HPDE6-E6E7 (cell line): ENCODE measurements around the gene CCN6.
A peak's percentile ranks its signal among the peaks of the same experiment; 100 is the strongest.

ENCODE experiments used
- DNase-seq: peaks from one replicate; pipeline ENCODE4 v3.0.0; 2011; ENCODE audit warnings: missing footprints; ENCODE audit errors: extremely low spot score

The CCN6 gene

DNA sequence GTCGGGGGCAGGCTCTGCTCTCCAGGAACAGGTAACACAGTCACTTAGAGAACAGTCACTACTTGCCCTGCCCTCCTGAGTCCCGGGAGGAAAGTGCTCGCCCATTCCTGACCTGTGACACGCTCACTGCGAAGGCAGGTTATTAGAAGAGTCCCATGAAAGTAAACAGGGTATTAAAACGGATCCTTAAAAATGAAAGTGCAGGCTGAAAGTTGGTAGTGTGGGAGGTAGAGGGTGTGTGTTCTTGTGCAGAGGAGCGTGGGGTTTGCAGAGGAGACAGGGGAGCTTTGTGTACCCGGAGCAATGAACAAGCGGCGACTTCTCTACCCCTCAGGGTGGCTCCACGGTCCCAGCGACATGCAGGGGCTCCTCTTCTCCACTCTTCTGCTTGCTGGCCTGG is at the start of gene CCN6:
CCN6 (plus strand) TSS at position 104 of the 400 bp plus-strand sequence; CDS start at position 358, 254 bp downstream.
- DNase-seq: no peak

DNA sequence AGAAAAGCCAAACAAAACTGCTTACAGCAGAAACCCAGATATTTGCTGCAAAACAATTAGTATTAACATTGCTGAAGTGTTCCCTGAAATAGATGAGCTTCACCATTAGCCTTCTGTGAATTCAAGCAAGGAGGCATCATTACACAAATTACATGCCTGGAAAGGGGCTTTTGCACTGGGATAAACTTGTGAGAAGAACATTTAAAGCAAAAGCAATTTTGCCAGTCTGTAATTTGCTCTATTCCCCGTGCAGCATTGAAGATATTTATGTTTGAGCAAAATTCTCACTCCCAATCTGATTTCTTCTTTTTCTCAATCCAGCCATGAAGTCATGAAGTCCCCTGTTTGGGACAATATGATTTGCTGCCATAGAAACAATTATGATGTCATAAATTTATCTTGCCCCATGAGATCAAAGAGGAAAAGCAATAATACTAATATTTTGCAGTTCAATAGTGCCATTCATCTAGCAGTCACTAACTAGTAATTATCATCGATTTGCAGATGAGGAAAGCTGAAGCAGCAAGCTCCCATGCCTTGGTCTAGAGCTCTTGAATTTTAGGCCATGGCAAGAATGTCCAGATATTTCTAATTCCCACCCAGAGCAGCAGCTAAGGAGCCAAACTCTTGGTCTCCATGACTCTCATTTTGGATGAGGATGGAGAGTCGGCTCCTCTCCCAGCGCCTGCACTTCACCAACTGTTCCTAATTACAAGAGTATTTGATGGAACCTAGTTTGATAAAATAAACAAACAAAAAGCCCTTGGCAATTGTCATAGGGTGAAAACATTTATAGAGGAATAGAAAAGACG is 49.5 kb upstream of the CCN6 start:
- no peak for DNase-seq

DNA sequence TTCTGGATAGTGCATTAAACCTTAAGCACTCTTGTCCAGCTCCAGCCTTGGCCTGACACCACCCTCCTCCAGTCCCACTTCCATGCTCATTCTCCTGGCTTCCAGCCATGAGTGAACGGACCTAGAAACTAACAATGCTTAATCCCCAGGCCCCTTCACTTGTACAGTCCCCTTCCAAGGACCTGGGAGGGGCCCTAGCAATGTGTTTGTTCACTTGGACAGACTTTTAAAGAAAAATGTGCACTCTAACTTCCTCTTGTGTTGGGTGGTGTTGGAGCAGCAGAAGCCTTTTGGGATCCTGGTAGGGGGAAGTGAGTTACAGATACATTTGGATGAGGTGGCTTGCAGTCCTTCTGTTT is 48.9 kb upstream of the CCN6 start:
- DNase-seq: no peak

DNA sequence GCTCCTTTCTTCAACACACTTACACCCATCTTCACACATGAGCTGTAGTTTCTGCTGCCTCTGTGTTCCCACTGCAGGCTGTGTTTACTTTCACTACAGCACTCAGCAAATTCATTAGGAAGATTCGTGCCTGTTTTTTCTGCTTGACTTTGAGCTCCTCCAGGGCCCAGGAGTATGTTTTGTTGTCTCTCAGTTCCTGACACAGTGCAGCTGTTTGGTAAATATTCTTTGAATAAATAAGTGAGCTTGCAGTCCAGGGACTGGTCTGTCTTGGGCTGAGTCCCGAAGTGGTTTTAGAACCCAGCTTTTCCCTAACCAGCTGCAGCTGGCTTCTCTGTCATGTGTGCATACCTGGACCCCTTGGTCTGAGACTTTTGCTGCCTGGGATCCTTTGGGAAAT is 46.6 kb upstream of the CCN6 start:
- DNase-seq: no peak

DNA sequence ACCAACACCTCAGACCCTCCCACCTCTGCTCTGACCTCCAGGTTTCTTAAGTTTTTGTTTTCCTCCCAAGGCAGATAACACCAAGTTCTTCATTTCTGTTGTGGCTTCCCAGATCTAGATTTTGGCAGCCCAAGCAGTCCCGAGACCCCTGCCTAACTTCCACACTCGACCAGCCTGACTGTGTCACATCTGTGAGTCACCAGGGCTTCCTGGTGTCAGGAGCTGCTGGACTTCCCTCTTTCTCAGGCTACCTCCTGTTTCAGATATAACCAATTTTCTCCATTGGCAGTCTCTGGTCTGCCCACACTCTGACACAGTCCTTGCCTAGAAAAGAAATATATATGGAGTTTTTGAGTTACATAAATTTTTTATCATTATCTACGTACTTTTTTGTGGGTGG is 46.1 kb upstream of the CCN6 start:
- DNase-seq: no peak

DNA sequence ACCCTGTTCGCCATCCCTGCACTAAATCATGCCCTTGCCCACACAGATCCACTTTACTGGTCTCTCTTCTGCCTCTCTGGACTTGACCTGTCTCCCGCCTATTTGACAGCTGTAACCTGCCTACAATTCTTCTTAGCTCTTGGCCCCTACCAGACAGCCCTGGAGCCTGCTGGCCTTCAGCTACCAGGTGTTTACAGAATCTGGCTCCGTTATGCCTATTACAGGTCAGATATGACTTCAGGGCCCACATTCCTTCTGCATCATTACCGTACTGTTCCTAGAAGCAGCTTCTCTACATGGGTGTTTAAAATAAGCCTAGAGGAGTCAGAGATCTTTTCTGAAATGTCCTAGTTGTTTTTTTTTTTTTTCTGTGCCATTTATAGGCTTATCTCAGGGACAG is 45.4 kb upstream of the CCN6 start:
- DNase-seq: no peak

DNA sequence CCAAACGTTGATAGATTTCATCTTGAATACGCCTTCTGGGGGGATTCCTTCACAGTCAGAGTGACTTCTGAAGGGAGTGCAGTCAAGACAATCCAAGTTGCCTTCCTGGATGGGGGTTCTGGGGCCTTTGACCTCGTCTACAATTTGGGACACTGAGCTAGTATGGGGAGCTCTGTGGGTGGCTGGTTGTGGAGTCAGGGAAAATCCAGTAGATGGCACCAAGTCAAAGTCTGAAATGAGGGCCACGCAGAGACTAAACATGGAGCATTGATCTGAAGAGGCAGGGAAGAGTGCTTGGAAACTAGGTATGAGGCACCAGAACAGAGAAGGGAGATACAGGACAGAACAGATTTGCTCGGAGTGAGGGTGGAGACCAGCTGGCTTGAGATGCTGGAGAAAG is 43.6 kb upstream of the CCN6 start:
- no peak for DNase-seq

DNA sequence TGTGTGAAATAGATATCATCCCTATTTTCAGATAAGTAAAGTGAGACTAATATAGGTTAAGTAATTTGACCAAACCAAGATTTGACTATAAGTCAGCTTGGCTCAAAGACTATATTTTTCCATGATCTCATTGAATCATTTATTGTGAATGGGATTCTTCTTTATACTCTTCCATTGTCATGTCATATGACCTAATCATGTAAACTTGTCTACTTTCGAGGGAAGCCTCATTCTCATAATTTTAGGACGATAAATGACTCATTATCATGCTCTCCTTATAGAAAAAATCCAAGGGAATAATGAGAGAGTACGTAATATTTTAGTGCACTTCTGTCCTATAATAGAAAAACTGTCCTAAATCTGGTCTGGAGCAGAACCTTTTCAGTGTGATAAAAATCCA is 40.9 kb upstream of the CCN6 start:
- no peak for DNase-seq

DNA sequence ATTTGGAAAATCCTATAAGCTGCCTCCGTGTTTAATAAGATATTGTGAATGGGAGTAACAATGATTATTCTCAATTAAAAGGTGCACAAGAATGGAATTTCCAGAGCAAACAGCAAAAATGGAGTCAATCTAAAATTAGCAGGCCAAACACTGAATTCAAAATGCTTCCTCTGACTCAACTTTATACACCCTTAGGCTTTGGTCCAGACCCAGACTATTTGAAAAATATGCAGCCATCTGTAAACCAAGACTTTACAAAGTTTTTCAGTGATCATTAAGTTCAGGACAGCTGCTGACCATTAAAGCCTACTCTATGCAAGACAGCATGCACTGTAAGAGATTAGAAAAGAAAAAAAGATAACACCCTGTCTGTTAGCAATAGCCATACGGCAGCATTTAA is 39.4 kb upstream of the CCN6 start:
- DNase-seq: no peak

DNA sequence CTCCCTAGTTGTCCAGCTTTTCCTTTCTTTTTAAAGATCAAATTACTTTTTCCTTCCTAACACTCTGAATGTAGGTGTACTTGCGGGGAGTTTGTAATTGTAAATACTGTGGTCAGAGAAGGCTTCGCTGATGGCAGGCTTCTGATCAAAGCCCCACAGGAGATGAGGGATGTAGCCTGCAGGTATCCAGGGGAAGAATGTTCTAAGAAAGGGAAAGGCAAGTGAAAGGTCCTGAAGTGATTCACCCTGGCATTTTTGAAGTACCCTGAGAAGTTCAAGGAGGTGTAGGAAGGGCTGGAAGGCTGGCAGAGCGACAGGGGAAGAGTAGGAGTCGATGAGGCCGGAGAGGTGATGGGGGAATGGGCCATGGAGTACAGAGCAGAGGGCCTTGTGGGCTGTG is 38.2 kb upstream of the CCN6 start:
- no peak for DNase-seq

DNA sequence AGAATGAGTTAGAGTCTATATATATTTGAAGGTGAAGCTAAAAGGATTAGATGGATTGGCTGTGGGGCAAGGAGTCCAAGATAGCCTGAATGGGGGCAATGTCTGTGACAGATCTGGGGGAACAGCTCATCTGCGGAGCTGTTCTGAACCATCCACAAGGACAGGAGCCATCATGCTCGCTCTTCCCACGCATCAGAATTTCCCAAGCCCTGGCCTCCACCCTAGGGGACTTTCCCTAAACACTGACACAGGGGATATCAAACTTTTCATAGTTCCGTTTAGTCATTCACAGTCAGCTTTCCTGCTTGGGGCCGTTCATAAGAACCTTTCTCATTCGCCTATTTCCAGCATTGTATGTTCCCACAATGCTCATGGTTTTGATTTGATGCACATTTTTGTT is 37.6 kb upstream of the CCN6 start:
- peak; percentile 37 for DNase-seq

DNA sequence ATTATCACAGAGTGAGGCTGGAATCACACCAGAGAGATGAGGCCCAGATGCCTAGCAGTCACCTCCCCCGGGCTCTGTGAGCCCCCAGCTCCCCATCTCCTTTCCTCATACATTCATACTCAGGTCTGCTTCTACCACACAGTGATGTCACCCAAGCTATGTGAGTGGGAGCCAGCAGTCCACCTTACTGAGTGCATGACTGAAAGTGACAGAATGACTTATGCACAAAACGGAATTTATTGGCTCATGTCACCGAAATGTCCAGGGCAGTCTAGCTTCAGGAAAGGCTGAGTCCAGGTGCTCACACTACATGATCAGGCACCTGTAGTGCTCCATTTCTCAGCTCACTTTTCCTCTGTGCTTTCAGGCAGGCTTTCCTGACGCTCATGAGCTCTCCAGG is 36.7 kb upstream of the CCN6 start:
- DNase-seq: no peak

DNA sequence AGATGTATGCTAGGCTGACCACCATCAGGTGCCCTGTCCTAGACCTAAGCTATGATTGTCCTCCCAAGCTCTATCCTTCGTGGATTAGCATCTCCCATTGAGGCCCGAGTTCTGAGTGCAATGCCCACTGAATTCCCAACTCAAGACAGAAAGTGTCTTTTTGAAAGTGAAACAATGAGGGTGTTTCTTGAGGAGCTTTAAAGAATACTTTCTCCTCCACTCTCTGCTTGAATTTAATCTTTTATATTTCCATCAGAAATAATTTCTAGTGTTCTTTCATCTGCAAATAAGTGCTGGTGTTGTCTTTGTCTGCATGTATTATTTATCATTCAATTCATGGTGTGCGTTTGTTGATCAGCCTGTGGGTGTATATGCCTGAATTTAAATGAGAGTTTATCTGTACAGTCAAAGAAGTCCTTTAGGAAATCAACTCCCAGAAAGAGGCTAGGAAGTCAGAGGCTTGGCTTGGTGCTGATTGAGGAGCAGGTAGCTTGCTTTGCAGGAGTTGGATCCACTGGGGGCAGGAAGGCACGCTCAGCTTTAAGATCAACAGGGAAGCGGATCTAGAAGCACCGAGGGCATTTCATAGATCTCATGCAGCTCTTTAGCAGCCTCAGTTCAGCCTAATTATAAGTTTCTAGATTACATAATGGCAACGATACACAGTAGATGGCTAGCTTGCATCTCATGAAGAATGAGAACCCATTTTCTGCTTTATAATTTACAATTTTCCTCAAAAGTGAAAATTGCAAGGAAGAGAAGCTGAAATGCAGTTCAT is 36.0 kb upstream of the CCN6 start:
- no peak for DNase-seq

DNA sequence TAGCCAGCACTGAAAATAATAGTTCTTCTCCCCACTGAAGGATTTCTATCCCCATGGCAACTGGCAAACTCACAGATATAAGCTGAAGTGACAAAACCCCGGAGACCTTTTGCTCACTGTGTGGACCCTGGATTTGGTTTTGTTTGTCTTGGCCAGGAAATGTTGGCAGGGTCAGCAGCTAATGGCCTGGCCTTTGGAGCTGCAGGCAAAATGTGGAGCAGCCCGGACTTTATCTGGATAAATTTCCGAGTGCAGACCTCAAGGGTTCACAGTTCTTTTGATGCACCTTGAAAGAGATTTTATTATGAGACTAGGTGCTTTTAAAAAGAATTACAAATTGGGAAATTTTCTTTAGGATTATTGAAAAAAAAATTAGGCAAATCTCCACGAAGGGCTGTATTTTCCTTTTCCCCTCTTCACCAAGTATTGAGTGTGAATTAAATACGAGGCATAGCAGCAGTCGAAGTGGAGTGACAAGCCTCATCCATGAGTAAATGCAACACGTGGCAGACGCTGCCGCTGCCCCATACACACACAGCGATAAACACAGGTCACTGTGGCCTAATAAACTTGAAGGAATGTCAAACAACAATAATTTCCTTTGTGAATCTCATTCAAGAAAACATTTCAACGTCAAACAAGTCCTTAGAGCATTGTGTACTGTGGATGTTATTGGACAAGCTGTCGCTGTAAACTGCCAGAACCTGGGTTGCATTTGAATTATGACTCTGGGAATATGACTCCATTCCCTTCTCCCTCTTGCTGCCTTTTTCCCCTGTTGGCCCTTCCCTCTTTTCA is 35.1 kb upstream of the CCN6 start:
- DNase-seq: no peak

DNA sequence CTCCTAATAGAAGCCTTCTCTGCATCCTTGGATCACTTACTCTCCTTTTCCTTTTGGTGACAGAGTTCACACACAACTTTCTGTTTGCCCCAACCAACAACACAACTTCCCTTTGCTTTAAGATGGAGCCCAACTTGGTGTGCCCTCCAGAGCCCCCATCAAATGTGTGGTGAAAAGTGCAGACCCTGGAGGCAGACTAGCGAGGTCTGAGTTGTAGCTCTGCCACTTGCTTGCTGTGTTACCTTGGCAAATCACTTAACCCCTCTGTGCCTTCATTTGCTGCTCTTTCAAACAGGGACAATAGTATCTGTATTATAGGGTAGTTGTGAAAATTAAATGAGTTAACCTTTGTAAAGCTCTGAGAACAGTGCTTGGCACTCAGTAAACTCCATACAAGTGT is 34.3 kb upstream of the CCN6 start:
- no peak for DNase-seq

DNA sequence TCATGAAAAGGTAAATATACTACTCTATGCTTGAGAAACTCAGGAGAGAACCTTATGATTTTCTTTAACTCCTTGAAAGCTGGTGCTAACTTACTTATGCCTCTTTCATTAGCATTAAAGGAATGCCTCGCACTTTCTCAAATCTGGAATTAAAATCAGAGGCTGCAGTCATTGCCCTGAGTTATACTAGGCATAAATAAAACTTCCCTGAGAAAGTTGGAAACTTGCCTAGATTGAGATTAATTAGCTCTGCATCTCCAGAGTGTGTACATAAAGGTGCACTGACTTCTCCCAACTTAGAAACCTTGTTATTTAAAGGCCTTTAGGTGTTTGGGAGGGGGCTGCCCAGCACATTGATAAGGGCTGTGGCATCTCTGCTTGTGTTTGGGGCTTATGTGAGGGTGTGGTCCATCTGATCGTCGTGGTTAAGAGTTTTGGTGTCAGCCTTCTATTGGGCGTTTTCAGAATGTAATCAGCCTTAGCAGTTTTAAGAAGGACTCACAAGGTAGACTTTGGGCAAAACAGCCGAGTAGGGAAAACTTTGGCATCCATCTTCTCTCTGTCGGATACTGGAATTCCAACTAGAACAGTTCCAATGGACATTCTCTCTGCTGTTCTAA is 32.1 kb upstream of the CCN6 start:
- DNase-seq: no peak

DNA sequence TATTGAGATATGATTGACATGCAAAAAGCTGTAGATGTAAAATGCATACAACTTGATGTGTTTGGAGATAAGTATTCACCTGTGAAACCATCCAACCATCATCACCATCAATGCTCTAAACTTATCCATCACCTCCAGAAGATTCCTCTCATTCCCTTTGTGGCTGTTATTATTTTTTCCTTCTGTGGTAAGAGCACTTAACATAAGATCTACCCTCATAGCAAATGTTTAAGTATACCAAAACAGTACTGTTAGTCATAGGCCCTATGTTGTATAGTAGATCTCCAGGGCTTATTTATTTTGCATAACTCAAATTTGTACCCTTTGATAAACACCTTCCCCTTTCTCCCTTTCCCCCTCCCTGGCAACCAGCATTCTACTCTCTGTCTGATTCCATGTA is 31.2 kb upstream of the CCN6 start:
- DNase-seq: no peak

DNA sequence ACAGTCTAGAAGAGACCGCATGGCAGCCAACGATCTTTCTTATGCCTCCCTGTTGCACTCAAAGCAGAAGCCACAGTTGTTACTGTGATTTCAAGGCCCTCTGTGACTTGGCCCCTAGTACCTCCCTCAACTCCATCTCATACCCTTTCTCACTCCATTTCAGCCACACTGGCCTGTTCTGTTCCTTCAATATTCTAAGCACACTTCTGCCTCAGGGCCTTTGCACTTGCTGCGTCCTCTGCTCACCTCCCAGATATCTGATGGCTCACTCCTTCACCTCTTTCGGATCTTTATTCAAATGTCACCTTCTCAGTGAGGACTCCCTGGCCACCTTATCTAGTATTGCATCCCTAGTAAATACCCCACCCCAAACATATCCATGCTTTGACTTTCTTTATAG is 29.4 kb upstream of the CCN6 start:
- no peak for DNase-seq

DNA sequence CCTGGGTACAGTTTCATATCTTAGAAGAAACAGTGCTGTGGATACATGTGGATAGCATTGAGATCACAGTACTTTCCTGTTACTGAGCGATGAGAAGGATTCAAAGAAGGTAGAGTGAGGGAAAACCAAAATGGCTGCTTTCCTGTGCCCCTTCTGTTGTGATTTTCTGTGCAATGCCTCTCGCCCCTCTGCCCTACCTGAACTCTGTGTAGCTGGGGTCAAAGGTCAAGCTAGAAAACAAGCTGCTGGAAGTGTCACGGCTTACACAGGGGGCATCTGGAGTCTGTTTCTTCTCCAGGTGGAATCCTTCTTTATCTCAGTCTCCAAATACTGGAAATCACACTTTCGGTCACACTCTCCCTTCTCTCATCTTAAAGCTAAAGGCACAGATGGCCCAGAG is 27.0 kb upstream of the CCN6 start:
- DNase-seq: no peak

DNA sequence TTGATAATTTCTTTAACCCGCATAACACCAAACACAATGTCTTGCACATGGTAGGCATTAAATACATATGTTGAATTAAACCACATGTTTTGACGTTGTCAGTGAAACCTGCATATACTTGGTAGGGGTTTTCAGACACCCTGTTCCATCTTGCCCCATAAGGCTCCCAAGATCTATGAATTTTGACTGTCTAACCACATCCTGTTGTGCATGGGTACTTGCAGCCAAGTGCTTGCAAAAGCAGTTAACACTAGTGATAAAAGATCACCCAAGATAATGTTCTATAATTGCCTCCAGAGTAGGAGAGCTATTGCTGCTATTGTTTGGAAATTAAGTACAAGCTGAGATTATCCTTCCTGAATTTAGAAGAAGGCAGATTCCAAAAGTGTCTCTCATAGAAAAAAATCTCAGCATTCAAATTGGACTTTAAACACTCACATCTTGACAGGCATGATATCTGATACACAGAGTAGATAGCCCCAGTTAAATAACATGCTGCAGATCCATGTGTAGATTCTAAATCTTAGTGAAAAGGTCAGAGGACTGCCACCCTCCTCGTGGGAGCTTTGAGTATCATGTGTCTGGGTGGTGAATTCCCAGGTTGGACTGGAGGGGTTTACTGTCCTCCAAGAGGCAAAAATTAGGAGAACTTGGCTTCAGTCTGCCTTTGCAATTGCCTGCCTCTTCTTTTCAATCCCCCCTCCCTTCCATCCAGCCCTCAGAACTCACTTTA is 25.8 kb upstream of the CCN6 start:
- no peak for DNase-seq

DNA sequence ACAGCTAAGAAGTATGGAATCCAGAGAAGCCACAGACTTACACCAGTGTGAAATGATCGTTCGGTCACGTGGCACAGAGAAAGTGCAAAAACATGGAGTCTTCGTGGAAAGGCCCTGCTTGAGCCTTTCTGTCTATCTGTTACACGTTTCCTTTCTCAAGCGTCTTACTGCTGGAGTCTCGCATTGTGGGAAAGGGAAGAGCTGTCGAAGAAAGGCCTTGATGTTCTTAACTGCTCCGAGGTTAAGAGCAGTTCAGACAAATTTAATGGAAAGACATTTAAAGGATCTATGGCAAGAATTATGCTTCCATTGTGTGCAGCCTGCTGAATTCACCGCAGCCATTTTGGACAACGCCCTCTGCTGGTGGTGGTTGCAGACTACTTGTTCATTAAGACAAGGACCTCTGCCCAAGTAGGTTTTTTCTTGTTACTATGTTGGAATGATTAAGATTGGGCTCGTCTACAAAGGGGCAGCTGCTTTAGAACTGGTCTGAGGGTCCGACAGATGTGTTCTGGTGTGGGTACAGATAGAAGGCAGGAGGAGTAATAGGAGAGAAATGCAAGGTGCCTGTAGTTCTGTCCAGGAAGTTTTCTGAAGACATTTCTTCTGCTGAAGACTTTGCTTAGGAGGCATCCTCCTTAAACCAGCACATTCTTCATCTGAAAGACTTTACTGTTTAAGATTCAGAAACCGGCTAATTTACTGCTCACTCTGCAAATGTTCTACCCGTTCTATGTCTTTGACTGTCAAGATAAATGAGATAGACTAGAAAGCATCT is 24.7 kb upstream of the CCN6 start:
- DNase-seq: no peak
